Limb (tissue), 2 donors: ENCODE results near the gene TRIM29.
"Not testable (repeated sequence)": the region's sequence is repeated elsewhere in the genome, so short reads cannot be mapped to it uniquely, and the experiment has no call there.

Experiments used
- DNase-seq, 2 donors: peaks; one replicate each; pipeline ENCODE4 v3.0.0-alpha.2; 2016; ENCODE audit errors: extremely low spot score in 2 of 2

Gene TRIM29

DNA sequence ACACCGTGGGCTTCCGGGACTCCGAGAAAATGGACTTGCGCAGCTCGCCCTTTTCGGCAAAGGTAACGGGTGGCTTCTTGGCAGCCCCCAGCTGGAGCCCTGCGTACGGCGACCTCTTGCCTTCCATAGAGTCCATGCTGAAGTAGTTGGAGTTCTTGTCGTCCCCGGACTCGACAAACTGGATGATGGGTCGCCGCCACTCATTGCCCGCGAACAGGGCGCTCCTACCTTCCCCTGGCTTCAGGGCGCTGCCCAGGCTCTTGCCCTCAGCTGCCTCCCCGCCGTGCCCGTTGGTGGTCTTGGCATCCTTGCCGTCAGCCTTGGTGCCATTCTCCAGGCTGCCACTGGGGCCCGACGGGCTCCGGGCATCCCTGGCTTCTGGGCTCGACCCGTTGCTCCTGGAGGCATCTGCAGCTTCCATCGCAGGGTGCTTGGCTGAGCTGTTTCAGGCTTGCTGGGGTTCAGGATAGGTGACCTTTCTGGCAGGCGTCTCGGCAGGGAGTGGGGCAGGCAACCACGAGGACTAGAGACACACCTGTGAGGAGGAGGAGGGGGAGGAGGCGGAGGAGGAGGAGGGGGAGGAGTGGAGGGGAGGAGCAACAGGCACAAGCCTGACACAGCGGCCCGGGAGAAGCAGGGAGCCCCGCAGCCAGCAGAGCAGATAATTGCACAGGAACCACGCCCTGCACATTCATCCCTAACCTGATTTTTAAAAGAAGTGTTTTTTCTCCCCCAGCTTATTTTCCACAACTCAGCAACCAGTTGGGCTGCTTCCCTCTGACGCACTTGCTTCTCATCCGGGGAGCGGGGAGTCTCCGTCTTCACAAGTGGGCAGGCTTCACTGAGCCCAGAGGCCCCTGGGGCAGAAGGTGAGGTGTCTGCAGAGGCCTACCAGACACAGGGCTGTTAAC, at the start of gene TRIM29:
TRIM29 (minus strand) TSS at position 503 of the 911 bp plus-strand sequence; CDS start at position 421, 82 bp downstream.
- DNase-seq = peak in 1 of 2 donors; percentile 45

DNA sequence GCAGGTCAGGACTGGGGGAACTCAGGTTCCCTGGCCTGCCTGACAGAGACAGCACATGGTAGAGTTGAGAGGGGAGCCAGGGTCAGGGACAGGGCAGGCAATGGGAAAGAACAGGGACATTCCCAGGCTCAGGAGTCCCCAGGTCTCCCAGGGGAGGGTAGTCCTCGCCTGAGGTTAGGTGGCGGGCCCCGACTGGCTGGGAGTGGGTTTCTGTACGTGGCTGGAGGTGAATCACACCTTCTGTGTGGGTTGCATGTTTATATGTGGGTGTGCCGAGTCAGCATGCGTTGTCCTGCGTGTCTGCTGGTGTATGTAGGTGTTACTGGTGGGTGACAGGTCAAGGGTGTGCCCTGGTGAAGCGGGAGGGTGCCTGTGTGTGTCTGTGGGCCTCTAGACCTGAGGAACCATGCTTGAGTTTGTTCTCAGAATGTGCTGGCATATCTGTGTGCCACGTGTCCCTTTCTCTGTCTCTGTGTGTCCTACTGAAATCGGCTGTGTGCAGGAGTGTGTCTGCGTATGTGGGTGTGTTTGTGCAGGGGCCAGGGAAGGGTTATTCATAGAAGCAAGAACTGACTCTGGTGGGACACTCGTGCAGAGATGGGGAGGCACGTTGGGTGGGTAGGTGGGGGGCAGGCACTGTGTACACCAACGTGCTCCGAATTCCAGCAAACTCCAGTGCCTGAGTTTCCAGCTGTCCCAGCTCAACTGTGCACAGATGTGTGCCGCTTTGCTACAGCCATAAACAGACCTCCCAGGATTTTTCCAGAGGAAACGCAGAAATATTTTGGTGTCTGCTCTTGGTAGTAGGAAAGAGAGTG, 49.1 kb upstream of the TRIM29 start:
- peak; percentile 78 to 87 for DNase-seq

DNA sequence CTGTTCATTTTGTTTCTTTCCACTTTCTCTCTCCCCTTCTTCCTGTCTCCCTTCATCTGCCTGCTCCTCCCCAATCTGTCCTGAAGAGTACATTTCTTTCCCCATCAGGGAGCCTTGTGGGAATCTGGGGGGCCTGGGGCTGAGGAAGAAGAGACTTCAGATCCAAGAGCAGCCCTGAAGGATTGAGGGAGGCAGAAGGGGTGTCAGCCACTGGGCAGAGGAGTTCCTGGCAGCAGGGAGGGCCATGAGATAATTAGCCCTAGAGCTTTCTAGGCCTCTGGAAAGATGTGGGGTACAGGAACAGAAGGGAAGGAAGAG, 48.5 kb upstream of the TRIM29 start:
- DNase-seq = no peak

DNA sequence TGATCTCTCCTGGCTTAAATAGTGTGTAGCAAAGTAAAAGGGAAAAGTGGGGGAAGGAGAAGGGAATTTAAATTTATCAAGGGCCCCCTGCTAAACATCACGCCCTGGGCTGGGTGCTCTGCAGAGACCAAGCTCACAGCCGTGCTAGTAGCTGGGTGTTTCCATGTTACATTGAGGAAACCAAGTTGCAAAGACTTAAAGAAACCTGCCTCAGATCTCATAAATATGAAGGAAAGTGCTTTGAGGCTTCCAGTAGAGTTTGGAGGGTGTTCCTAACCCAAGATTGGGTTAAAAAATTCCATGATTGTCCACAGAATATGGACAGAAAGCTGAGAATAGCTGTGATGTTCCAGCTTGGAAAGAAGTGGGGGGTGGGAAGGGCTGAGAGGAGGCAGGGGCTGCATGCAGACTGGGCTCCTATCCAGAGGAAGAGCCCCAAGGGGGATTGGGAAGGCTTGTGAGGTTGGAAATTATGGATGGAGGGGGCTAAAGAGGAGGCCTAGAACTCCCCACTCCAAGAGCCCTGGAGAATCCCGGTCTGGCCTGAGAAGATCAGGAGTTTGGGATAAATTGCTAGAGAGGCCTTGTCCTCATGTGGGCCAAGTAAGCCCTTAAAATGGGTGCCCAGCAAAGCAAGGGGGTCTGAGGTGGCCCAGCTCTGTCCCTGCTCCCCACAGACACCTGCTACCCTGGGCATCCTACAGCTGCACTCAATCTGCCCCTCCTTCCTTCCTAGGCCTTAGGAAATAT, 48.0 kb upstream of the TRIM29 start:
- peak; percentile 81 to 90 for DNase-seq

- DNase-seq = peak in 1 of 2 donors; percentile 62
Measured at GRCh38 chr11:120184946-120185705, 47.2 kb upstream of the TRIM29 start.

DNA sequence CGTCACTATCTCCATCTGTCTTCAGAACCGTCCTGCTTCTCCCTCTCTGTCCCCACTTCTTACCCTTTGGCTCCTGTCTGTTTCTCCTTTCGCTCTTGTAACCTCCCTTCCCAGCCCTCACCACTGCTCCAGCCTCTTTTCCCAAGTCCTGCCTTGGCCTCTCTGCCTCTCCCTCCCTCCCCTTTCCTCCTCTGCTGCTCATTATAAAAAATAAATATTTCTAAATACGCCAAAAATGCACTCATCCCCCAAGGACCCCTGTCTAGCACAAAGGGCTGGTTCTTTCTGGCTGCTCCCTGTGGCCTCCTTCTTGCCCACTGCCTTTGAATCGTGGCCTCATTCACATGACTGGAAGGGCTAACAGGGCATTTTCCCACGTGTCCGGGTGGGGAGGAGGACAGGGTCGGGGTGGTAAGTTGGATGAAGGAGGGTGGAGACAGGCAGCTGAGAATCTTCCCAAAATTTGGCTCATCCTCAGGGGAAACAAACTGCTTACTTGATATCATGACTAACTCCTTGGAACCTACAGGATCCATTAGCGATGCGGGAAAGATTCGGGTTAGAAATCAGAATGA, 46.5 kb upstream of the TRIM29 start:
- DNase-seq = peak in 1 of 2 donors; percentile 33

GRCh38 chr11:120183701-120184141, 45.8 kb upstream of the TRIM29 start:
- no peak for DNase-seq

- peak in 1 of 2 donors; percentile 31 for DNase-seq
Measured at GRCh38 chr11:120182790-120183491, 45.0 kb upstream of the TRIM29 start.

GRCh38 chr11:120182372-120182771, 44.5 kb upstream of the TRIM29 start:
- no peak for DNase-seq

GRCh38 chr11:120181376-120181975, 43.6 kb upstream of the TRIM29 start:
- no peak for DNase-seq

- DNase-seq = peak in 1 of 2 donors; percentile 43
Measured at GRCh38 chr11:120180551-120181232, 42.8 kb upstream of the TRIM29 start.

DNA sequence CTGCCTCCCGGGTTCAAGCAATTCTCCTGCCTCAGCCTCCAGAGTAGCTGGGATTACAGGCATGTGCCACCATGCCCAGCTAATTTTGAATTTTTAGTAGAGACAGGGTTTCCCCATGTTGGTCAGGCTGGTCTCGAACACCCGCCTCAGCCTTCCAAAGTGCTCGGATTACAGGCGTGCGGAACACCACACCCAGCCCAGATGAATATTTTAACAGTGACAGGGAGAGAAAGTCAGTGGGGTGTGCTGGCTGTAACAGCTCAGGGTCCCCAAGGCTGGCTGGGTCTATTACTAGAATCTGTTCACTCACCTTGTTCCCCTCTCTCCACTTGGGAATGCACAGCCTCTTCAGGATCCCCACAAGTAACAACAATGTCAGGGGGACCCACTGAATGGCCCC, 42.1 kb upstream of the TRIM29 start:
- DNase-seq = not testable (repeated sequence)

DNA sequence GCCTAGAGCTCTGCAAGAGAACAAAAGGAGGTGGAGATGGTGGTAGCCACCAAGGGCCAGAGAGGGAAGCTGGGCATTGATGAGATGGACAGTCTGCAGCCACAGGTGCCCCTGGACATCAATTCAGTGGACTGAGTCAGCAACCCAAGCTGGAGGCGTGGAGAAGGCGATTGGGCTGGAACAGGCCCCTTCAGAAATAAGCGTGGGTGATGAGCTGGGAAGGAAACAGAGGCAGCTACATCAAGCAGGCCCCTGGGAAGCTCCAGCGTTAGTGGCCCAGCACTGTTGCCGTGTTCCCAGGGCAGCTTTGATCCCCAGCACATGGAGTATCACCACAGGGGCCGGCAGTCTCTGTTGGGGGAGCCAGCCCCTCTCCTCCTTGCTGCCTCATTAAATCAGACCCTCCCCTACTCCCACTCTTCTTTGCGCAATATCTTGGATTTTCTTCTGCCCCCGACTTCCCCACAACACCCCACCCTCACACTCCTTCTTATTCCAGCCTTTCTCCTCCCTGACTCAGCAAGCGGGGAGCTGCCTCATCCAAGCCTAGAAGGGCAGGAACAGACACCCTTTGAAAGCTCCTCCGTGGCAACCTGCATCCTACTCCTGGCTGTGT, 41.3 kb upstream of the TRIM29 start:
- no peak for DNase-seq

- peak in 1 of 2 donors; percentile 34 for DNase-seq
Measured at GRCh38 chr11:120178561-120179056, 40.7 kb upstream of the TRIM29 start.

DNA sequence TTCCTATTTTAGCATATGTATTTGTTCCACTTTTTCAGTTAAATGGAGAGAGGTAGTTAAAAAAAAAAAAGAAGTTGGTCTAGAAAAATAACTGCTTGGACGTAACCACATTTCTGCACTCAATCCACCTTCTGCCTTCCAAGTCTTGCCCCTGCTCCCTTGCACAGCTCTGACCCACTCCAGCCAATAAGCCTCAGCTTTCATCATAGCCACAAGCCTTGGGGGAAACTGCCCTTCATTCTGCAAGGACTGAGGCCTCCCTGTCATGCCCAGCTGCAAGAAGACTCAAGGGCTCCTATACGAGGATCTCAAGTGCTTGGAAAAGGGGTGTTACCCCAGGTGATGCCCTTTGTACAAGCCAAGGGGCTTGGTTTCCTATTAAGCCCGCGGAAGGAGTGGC, 37.0 kb upstream of the TRIM29 start:
- no peak for DNase-seq

DNA sequence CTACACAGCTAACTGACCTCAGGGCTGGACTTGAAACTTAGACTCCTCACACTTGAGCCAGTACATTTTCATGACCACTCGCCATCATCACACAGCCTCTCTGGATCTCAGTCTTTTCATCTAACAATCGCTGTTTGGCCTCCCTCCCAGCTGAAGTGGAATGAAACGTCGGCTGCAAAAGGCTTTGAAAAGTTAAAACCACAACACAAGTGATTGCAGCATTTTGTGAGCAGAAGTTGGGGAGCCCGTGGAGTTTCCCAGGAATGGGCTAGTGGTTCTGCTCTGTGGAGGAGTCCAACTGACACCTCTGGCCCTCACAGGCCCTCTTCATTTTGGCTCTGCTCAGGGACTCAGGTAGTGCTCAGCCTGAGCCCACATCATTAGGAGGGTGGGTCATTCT, 35.9 kb upstream of the TRIM29 start:
- no peak for DNase-seq

GRCh38 chr11:120173019-120173705, 35.2 kb upstream of the TRIM29 start:
- peak in 1 of 2 donors; percentile 49 for DNase-seq
